Measurements from ENCODE around the gene SSBP2. TPM values are rescaled to one million over a fixed set of nuclear protein-coding genes. Genes with fewer than 3 reads are reported as not detected.
"Not testable (repeated sequence)": the region's sequence is repeated elsewhere in the genome, so short reads cannot be mapped to it uniquely, and the experiment has no call there.

Gene SSBP2
- total RNA-seq, 2 donors from 2014 or later = 11.1 to 28.0 TPM

DNA sequence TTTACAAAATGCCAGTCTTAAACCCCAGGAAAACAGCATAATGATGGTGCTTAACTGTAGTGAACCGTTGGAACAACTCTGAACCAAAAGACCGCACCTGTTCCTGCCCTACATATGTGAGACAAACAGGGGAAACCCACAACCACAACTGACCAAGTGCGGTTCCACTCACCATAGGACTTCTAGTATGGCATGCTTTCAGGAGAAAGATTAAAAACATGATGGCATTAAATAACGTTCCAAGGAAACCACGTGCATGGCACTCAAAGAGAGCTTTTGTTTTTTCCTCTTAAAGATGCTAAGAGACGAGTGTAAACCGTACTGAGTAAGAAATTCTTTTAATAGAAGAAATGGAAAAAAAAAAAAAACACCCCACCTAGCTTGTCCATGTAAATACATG lies 119.8 kb downstream of the SSBP2 start:
- DNase-seq = no peak
- H3K27ac ChIP-seq = no peak overlapping the region
- no peak overlapping the region for H3K4me3 ChIP-seq
- H3K36me3 ChIP-seq = no peaks in the 10 kb centered on the region
- intact Hi-C loops (cut with DNase I) = no loop called here
- no peaks in the 10 kb centered on the region for H3K9me3 ChIP-seq
- no peak for TF ChIP-seq CTCF (IDR thresholded peaks at IDR 0.05)
- H3K4me1 ChIP-seq = no peaks in the 10 kb centered on the region
- H3K9ac ChIP-seq (ENCODE audit: low read depth in 2 of 2, low read length in 2 of 2) = no peak overlapping the region
- no peaks in the 10 kb centered on the region for H3K27me3 ChIP-seq

DNA sequence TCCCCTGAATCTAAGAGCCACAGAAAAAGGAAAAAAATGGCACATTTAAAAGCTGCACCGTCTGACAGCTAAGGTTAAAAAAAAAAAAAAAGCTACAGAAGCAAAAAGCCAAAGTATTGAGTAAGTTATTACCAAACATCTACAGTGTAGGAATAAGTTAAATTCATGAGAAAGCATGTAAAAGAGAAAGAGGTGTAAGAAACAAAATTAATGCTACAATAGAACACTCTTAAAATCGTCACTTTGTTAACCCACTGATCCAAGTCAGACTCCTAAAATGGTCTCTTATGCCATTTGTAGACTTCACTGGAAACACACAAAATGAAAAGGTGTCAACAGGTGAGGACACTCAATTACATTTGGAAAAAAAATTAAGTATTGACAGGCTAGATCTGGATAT lies 120.2 kb downstream of the SSBP2 start:
- H3K27ac ChIP-seq = no peak overlapping the region
- H3K9me3 ChIP-seq = no peaks in the 10 kb centered on the region
- no peak overlapping the region for H3K9ac ChIP-seq (ENCODE audit: low read depth in 2 of 2, low read length in 2 of 2)
- TF ChIP-seq CTCF (IDR thresholded peaks at IDR 0.05) = no peak
- DNase-seq = no peak
- no peaks in the 10 kb centered on the region for H3K27me3 ChIP-seq
- H3K4me3 ChIP-seq = no peak overlapping the region
- no peaks in the 10 kb centered on the region for H3K36me3 ChIP-seq
- intact Hi-C loops (cut with DNase I) = no loop called here
- no peaks in the 10 kb centered on the region for H3K4me1 ChIP-seq

DNA sequence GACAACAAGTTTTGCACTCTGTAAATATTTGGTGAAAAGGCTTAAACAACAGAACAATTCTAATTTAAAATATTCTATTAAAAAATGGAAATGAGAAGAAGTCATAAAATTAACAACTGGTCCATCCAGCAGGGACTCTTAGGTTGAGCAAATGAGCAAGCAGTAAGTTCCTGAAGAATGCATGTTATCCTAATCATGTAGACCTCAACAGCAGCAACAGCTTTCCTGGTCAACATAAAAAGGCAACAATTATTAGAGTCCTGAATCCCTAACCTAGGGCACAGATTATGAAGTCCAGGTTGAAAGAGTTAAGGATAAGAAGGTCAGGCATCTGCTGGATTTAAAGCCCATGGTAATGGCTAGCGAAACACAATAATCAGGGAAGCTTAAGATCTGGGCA lies 120.9 kb downstream of the SSBP2 start:
- Histone ChIP-seq H3K36me3 (no peaks in the 10 kb centered on the region), H3K9me3 (no peaks in the 10 kb centered on the region), H3K27ac (no peak overlapping the region), H3K27me3 (no peaks in the 10 kb centered on the region), H3K4me3 (no peak overlapping the region), H3K9ac (ENCODE audit: low read depth in 2 of 2, low read length in 2 of 2) (no peak overlapping the region), H3K4me1 (no peaks in the 10 kb centered on the region)
- DNase-seq = no peak
- intact Hi-C loops (cut with DNase I) = no loop called here
- no peak for TF ChIP-seq CTCF (IDR thresholded peaks at IDR 0.05)

- DNase-seq; H3K36me3 ChIP-seq; intact Hi-C loops (cut with DNase I); H3K9ac ChIP-seq (ENCODE audit: low read depth in 2 of 2, low read length in 2 of 2); H3K27me3 ChIP-seq; H3K9me3 ChIP-seq; H3K27ac ChIP-seq; H3K4me1 ChIP-seq; H3K4me3 ChIP-seq: not testable (repeated sequence)
Measured at GRCh38 chr5:81628061-81628460, 122.8 kb downstream of the SSBP2 start.

- intact Hi-C loops (cut with DNase I) = no loop called here
- Histone ChIP-seq H3K36me3 (no peaks in the 10 kb centered on the region), H3K4me3 (no peak overlapping the region), H3K27ac (no peak overlapping the region), H3K27me3 (no peaks in the 10 kb centered on the region), H3K9me3 (no peaks in the 10 kb centered on the region), H3K9ac (ENCODE audit: low read depth in 2 of 2, low read length in 2 of 2) (no peak overlapping the region), H3K4me1 (no peaks in the 10 kb centered on the region)
- TF ChIP-seq CTCF (IDR thresholded peaks at IDR 0.05) = no peak
- DNase-seq = no peak
Measured at GRCh38 chr5:81626524-81626923, 124.4 kb downstream of the SSBP2 start.

GRCh38 chr5:81609810-81610375 lies 141.0 kb downstream of the SSBP2 start:
- no peak for TF ChIP-seq CTCF (IDR thresholded peaks at IDR 0.05)
- no peak for DNase-seq

More at GRCh38 chr5:81609810-81610375, 141.0 kb downstream of the SSBP2 start:
- no peaks in the 10 kb centered on the region for H3K4me1 ChIP-seq
- no peak overlapping the region for H3K27ac ChIP-seq
- no peak overlapping the region for H3K4me3 ChIP-seq
- no peaks in the 10 kb centered on the region for H3K36me3 ChIP-seq
- no peaks in the 10 kb centered on the region for H3K27me3 ChIP-seq
- intact Hi-C loops (cut with DNase I) = no loop called here
- H3K9me3 ChIP-seq = no peaks in the 10 kb centered on the region
- no peak overlapping the region for H3K9ac ChIP-seq (ENCODE audit: low read depth in 2 of 2, low read length in 2 of 2)

Measured in colonic mucosa (tissue), 4 donors.